Vagina (tissue), 2 donors: ENCODE results near the gene CYB5B. TPM values are rescaled to one million over a fixed set of nuclear protein-coding genes. Genes with fewer than 3 reads are reported as not detected.

Experiments
- DNase-seq, 2 donors: peaks; one replicate each; pipeline ENCODE4 v3.0.0-alpha.2; 2017; ENCODE audit errors: extremely low spot score in 2 of 2
- H3K27ac ChIP-seq: fragments of 200-600 bp; sonication (generic); one replicate; pipeline ENCODE4 v1.5.1; 2019
- H3K27me3 ChIP-seq: fragments of 200-600 bp; sonication (generic); one replicate; pipeline ENCODE4 v1.5.1; 2019
- H3K36me3 ChIP-seq, 2 donors: fragments of 200-600 bp; sonication (generic); one replicate each; pipeline ENCODE4 v1.5.1; 2017 to 2019
- H3K4me1 ChIP-seq: fragments of 200-600 bp; sonication (generic); one replicate; pipeline ENCODE4 v1.5.1; 2019
- H3K4me3 ChIP-seq, 2 donors: fragments of 200-600 bp; sonication (generic); 1 replicate in 1 of 2; 2 replicates in 1 of 2; pipeline ENCODE4 v1.5.1; 2016 to 2019
- H3K9me3 ChIP-seq: fragments of 200-600 bp; sonication (generic); one replicate; pipeline ENCODE4 v1.5.1; 2019
- POLR2A ChIP-seq, 2 donors: fragments of 450-650 bp; IDR thresholded peaks; one replicate each; pipeline ENCODE4 v1.6.1; 2017; ENCODE audit warnings: antibody characterized with exemption in 2 of 2, mild to moderate bottlenecking in 2 of 2, moderate library complexity in 2 of 2
- POLR2AphosphoS5 ChIP-seq, 2 donors: sonication (generic); formaldehyde crosslinking; IDR thresholded peaks; one replicate each; pipeline ENCODE4 v1.9.0; 2017; ENCODE audit warnings: antibody characterized with exemption in 2 of 2, mild to moderate bottlenecking in 2 of 2, low read depth in 1 of 2; ENCODE audit not compliant: insufficient read depth in 1 of 2
- intact Hi-C: fragments of 100-400 bp; cut with DNase I; formaldehyde crosslinking; loops from one replicate; pipeline ENCODE4 v1.15.1; 2023
- total RNA-seq: library from RNA; depleted of rRNA; stranded (reverse); fragments of >200 nt; gene quantifications from one replicate; pipeline ENCODE4 v1.2.3, GENCODE V29; 2016
- TF ChIP-seq, protein P1 (sequence below), 3 experiments: fragments of 450-650 bp in 2 of 3; fragments of 200-600 bp in 1 of 3; sonication (generic) in 1 of 3; IDR thresholded peaks; one replicate each; pipeline ENCODE4 v1.5.1; 2017 to 2019; ENCODE audit warnings: antibody characterized with exemption in 3 of 3, mild to moderate bottlenecking in 2 of 3, moderate library complexity in 2 of 3

The CYB5B gene
- total RNA-seq, 1 donor from 2014 or later, result 37.6 TPM

DNA sequence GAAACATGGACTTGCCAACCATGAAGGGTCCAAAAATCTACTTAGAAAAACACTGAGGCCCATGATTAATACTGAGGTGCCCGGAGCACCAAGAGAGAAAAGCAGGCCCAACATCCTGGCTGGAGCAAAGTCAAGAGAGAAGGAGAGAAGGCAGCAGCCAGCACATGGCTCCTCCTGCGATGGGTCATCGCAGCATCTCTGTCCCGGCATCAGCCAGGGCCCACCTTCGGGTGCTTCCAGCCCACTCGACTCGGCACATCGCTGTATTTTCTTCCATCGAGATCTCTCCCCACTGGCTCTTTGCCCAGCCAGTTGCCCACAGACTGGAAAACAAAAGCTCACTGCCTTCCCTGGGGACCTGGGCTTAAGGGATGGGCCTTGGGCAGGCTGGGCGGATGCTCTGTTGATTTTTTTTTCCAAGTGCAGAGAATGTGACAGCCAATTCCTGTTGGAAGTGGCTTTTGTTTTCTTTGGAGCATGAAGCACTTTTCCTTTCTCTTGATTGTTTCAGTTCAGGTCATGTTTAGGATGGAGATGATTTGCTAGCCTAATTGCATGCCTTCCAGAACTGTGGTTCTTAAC is 58.1 kb downstream of the CYB5B start:
- no peaks in the 10 kb centered on the region for H3K36me3 ChIP-seq
- TF ChIP-seq POLR2A (IDR thresholded peaks at IDR 0.05) (no peak), POLR2AphosphoS5 (IDR thresholded peaks at IDR 0.05; ENCODE audit: insufficient read depth in 1 of 2, low read depth in 1 of 2) (peak; percentile 50 to 75)
- peak overlapping the region; percentile 73 for H3K27ac ChIP-seq
- no peak overlapping the region for H3K4me3 ChIP-seq
- peaks cover 22% of the 10 kb centered on the region for H3K4me1 ChIP-seq
- intact Hi-C loops, result no loop called here
- H3K27me3 ChIP-seq, result no peaks in the 10 kb centered on the region
- H3K9me3 ChIP-seq, result no peaks in the 10 kb centered on the region
- no peak for DNase-seq

DNA sequence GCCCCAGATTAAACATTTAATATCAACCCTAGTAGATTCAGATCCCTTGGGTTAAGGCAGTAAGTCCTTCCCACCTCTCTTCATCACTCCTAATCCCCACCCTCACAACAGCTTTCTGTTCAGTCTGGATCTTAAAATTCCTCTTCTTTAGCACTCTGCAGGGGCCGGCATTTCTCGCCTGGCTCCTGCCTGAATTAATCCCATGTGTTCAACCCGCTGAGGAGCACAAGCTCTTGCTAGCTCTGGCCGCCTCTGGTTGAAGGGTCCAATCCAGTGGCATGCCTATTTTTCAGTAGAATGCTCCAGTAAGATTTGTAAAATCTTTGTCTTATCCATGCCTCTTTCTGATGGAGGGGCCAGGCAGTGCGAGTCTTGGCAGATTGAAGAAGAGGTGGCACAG is 59.2 kb downstream of the CYB5B start:
- H3K27ac ChIP-seq, result peak overlapping the region; percentile 2
- intact Hi-C loops, result no loop called here
- no peak for TF ChIP-seq POLR2AphosphoS5 (IDR thresholded peaks at IDR 0.05; ENCODE audit: insufficient read depth in 1 of 2, low read depth in 1 of 2)
- TF ChIP-seq, protein P1, sequence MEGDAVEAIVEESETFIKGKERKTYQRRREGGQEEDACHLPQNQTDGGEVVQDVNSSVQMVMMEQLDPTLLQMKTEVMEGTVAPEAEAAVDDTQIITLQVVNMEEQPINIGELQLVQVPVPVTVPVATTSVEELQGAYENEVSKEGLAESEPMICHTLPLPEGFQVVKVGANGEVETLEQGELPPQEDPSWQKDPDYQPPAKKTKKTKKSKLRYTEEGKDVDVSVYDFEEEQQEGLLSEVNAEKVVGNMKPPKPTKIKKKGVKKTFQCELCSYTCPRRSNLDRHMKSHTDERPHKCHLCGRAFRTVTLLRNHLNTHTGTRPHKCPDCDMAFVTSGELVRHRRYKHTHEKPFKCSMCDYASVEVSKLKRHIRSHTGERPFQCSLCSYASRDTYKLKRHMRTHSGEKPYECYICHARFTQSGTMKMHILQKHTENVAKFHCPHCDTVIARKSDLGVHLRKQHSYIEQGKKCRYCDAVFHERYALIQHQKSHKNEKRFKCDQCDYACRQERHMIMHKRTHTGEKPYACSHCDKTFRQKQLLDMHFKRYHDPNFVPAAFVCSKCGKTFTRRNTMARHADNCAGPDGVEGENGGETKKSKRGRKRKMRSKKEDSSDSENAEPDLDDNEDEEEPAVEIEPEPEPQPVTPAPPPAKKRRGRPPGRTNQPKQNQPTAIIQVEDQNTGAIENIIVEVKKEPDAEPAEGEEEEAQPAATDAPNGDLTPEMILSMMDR (IDR thresholded peaks at IDR 0.05), result no peak
- no peak for TF ChIP-seq POLR2A (IDR thresholded peaks at IDR 0.05)
- H3K4me3 ChIP-seq, result no peak overlapping the region
- no peaks in the 10 kb centered on the region for H3K36me3 ChIP-seq
- H3K4me1 ChIP-seq, result peaks cover 21% of the 10 kb centered on the region
- H3K9me3 ChIP-seq, result no peaks in the 10 kb centered on the region
- no peaks in the 10 kb centered on the region for H3K27me3 ChIP-seq
- DNase-seq, result no peak

DNA sequence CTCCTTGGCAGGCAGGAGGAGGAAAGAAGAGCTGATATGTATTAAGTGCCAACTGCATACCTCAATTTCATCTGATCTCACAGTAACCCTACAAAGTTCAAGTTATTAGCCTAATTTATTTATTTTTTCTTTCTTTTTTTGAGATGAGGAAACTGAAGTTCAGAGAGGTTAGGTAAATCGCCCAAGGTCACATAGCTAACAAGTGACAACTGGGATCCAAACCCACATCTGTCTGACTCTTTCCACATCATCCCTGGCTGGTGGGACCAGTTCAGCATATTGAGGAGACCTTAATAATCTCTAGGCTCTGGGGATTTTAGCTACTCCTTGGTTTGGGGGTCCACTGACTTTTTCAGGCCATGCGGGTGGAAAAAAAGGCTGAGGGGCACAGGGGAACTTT is 60.9 kb downstream of the CYB5B start:
- no peaks in the 10 kb centered on the region for H3K36me3 ChIP-seq
- no peak overlapping the region for H3K27ac ChIP-seq
- no peaks in the 10 kb centered on the region for H3K27me3 ChIP-seq
- H3K4me1 ChIP-seq, result peaks cover 21% of the 10 kb centered on the region
- no peak for DNase-seq
- intact Hi-C loops, result no loop called here
- no peak overlapping the region for H3K4me3 ChIP-seq
- TF ChIP-seq, protein P1 (IDR thresholded peaks at IDR 0.05), result no peak
- TF ChIP-seq POLR2AphosphoS5 (IDR thresholded peaks at IDR 0.05; ENCODE audit: insufficient read depth in 1 of 2, low read depth in 1 of 2), result no peak
- no peak for TF ChIP-seq POLR2A (IDR thresholded peaks at IDR 0.05)
- no peaks in the 10 kb centered on the region for H3K9me3 ChIP-seq

DNA sequence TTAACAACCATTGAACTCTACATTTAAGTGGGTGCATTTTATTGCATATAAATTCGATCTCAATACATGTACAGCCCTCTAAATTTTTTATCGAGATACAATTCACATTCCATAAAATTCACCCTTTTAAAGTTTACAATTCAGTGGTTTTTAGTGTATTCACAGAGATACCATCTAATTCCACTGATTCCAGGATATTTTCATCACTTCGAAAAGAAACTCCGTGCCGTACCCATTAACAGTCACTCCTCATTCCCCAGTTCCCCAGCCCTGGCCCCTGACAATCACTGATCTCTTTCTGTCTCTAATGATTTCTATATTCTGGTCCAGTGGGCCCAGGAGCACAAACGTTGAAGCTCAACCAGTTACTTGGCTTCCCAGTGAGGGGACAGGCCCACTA is 61.4 kb downstream of the CYB5B start:
- intact Hi-C loops, result no loop called here
- Histone ChIP-seq H3K27ac (no peak overlapping the region), H3K27me3 (no peaks in the 10 kb centered on the region), H3K9me3 (no peaks in the 10 kb centered on the region), H3K4me3 (no peak overlapping the region), H3K4me1 (peaks cover 21% of the 10 kb centered on the region), H3K36me3 (no peaks in the 10 kb centered on the region)
- TF ChIP-seq, protein P1 (IDR thresholded peaks at IDR 0.05), result no peak
- TF ChIP-seq POLR2A (IDR thresholded peaks at IDR 0.05), result no peak
- no peak for TF ChIP-seq POLR2AphosphoS5 (IDR thresholded peaks at IDR 0.05; ENCODE audit: insufficient read depth in 1 of 2, low read depth in 1 of 2)
- no peak for DNase-seq

DNA sequence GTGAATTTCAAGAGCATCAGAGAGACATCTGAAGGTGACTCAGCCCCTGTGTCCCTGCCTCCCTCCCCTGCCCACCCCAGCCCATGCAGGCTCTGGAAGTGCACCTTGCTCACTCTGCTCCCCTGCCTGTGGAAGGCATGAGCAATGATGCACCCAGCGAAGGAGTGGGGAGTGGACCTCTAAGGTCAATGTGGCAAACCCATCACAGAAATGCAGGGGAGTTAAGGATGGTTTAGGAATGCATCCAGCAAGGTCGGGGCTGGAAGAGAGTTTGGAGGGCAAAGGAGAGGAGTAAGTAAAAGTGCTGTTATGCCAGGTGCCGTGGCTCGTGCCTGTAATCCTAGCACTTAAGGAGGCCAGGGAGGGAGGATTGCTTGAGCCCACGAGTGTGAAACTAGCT is 61.9 kb downstream of the CYB5B start:
- H3K4me3 ChIP-seq, result no peak overlapping the region
- intact Hi-C loops, result no loop called here
- no peaks in the 10 kb centered on the region for H3K9me3 ChIP-seq
- no peak overlapping the region for H3K27ac ChIP-seq
- no peak for DNase-seq
- H3K4me1 ChIP-seq, result peaks cover 19% of the 10 kb centered on the region
- H3K27me3 ChIP-seq, result no peaks in the 10 kb centered on the region
- H3K36me3 ChIP-seq, result no peaks in the 10 kb centered on the region
- TF ChIP-seq POLR2A (IDR thresholded peaks at IDR 0.05), result no peak
- TF ChIP-seq, protein P1 (IDR thresholded peaks at IDR 0.05), result no peak
- no peak for TF ChIP-seq POLR2AphosphoS5 (IDR thresholded peaks at IDR 0.05; ENCODE audit: insufficient read depth in 1 of 2, low read depth in 1 of 2)
